ENCODE measurements around the gene TMEM220. TPM values are rescaled to one million over a fixed set of nuclear protein-coding genes. Genes with fewer than 3 reads are reported as not detected.

Gene TMEM220
- total RNA-seq, 6 experiments from 2014 or later, result 4.0 to 5.1 (median 5.0) TPM

GRCh38 chr17:10728331-10728892 lies 1.4 kb downstream of the TMEM220 start:
- TF ChIP-seq CTCF (IDR thresholded peaks at IDR 0.05), result no peak
- Mint-ChIP-seq H3K4me1 (ENCODE audit: low read depth) (peaks cover 29% of the 10 kb centered on the region), H3K27ac (no peak overlapping the region), H3K9me3 (no peaks in the 10 kb centered on the region), H3K4me3 (no peak overlapping the region), H3K27me3 (ENCODE audit: insufficient read depth) (peaks cover 4% of the 10 kb centered on the region; the same call in 1 of the 2 replicates), H3K36me3 (ENCODE audit: low read depth) (no peaks in the 10 kb centered on the region)
- no peak for DNase-seq

GRCh38 chr17:10727192-10727591 lies 2.6 kb downstream of the TMEM220 start:
- H3K36me3 Mint-ChIP-seq (ENCODE audit: low read depth), result no peaks in the 10 kb centered on the region
- peak; percentile 22 for DNase-seq
- no peaks in the 10 kb centered on the region for H3K9me3 Mint-ChIP-seq
- H3K4me1 Mint-ChIP-seq (ENCODE audit: low read depth), result peaks cover 29% of the 10 kb centered on the region
- H3K27me3 Mint-ChIP-seq (ENCODE audit: insufficient read depth), result no peaks in the 10 kb centered on the region; the same call in 1 of the 2 replicates
- H3K4me3 Mint-ChIP-seq, result no peak overlapping the region
- no peak overlapping the region for H3K27ac Mint-ChIP-seq
- TF ChIP-seq CTCF (IDR thresholded peaks at IDR 0.05), result no peak

- no peak overlapping the region for H3K4me3 Mint-ChIP-seq
- no peaks in the 10 kb centered on the region for H3K9me3 Mint-ChIP-seq
- H3K27ac Mint-ChIP-seq, result no peak overlapping the region
- H3K36me3 Mint-ChIP-seq (ENCODE audit: low read depth), result no peaks in the 10 kb centered on the region
- TF ChIP-seq CTCF (IDR thresholded peaks at IDR 0.05), result no peak
- no peaks in the 10 kb centered on the region; the same call in 1 of the 2 replicates for H3K27me3 Mint-ChIP-seq (ENCODE audit: insufficient read depth)
- no peak for DNase-seq
- peaks cover 25% of the 10 kb centered on the region for H3K4me1 Mint-ChIP-seq (ENCODE audit: low read depth)
Measured at GRCh38 chr17:10726196-10726595, 3.6 kb downstream of the TMEM220 start.

- peaks cover 16% of the 10 kb centered on the region for H3K4me1 Mint-ChIP-seq (ENCODE audit: low read depth)
- no peaks in the 10 kb centered on the region; the same call in 1 of the 2 replicates for H3K27me3 Mint-ChIP-seq (ENCODE audit: insufficient read depth)
- no peak for TF ChIP-seq CTCF (IDR thresholded peaks at IDR 0.05)
- H3K36me3 Mint-ChIP-seq (ENCODE audit: low read depth), result no peaks in the 10 kb centered on the region
- H3K27ac Mint-ChIP-seq, result no peak overlapping the region
- no peak for DNase-seq
- H3K9me3 Mint-ChIP-seq, result no peaks in the 10 kb centered on the region
- H3K4me3 Mint-ChIP-seq, result no peak overlapping the region
Measured at GRCh38 chr17:10725262-10725661, 4.6 kb downstream of the TMEM220 start.

- DNase-seq, result no peak
- no peak for TF ChIP-seq CTCF (IDR thresholded peaks at IDR 0.05)
- Mint-ChIP-seq H3K4me3 (no peak overlapping the region), H3K27ac (no peak overlapping the region), H3K27me3 (ENCODE audit: insufficient read depth) (peaks cover 1% of the 10 kb centered on the region), H3K36me3 (ENCODE audit: low read depth) (no peaks in the 10 kb centered on the region), H3K9me3 (no peaks in the 10 kb centered on the region), H3K4me1 (ENCODE audit: low read depth) (peaks cover 12% of the 10 kb centered on the region)
Measured at GRCh38 chr17:10724546-10725195, 5.2 kb downstream of the TMEM220 start.

Measured in HFFc6 (cell line).